Stimulated activated CD8-positive, alpha-beta memory T cell treated with anti-CD3 and anti-CD28 coated beads, Interleukin-2, amount 100 ng/mL, for 1 hour (primary cell): ENCODE data around the gene YWHAG.
A peak's percentile ranks its signal among the peaks of the same experiment; 100 is the strongest.
"Not testable (repeated sequence)": the region's sequence is repeated elsewhere in the genome, so short reads cannot be mapped to it uniquely, and the experiment has no call there.

Experiments used
- DNase-seq, 2 donors: peaks; one replicate each; pipeline ENCODE4 v3.0.0-alpha.2; 2020; ENCODE audit warnings: low read depth in 2 of 2

Gene YWHAG

DNA sequence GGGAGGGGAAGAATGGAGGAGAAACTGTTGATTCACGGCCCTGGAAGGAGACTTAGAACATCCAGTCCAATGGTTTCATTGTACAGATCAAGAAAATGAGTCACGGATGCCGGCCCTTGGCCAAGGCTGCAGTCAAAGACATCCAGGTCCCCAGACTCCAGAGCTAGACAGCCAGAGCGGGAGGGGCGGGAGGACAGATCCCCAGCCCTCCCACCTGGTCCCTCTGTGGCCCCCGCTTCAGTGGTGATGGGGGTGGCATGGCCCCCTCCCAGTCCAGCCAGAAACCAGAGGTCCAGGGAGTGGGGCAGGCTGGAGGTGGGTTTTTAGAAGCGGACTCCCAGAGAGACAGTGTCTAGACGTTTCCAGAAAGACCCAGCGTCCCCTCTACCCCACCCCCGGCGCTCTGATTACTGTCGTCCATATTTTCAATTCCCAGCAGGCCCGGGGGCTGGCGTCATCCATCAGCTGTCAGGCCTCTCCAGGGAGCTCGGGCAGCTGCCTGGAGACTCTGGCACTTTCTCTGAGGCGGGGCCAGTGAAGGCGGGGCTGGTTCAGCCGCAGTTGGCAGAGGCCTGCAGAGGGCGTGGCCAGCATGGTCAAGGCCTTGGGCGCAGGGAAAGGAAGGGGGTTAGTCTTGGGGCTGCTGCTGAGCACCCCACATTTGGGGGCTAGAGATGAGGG lies 64.3 kb downstream of the YWHAG start:
- no peak for DNase-seq

DNA sequence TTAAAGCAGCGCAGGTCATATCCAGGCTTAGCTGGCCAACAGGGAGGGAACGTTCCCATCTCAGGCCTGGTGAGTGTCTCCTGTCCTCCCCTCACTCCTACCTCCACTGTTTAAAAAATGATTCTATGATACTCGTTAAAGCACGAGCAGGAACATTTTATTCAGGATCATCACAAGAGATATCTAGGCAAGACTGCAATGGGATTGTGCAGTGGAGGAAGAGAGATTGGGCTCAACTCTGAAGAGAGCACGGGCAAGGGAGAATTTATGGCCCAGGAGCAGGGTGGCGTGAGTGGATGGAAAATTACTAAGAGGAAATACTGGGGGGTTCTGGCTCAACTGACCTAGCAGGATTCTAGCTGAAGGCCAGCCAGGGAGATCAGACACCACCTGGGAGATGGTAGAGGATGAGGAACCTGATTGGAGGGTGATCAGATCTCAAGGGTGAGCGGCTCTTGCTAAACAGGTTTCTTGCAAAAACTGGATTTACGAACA lies 65.3 kb downstream of the YWHAG start:
- DNase-seq, result no peak

DNA sequence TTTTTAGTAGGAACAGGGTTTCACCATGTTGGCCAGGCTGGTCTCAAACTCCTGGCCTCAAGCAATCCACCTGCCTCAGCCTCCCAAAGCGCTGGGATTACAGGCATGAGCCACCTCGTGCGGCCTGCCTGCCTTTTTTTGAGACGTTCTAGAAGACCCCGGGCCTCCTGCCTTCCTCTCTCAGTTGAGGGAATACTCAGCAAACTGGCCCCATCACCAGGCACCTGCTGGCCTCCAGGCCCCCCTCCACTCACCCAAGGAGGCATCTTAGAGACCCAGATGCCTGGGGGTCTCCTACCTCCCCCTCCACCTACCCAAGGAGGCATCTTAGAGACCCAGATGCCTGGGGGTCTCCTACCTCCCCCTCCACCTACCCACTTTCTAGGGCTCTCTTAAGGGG lies 65.9 kb downstream of the YWHAG start:
- DNase-seq, result not testable (repeated sequence)

DNA sequence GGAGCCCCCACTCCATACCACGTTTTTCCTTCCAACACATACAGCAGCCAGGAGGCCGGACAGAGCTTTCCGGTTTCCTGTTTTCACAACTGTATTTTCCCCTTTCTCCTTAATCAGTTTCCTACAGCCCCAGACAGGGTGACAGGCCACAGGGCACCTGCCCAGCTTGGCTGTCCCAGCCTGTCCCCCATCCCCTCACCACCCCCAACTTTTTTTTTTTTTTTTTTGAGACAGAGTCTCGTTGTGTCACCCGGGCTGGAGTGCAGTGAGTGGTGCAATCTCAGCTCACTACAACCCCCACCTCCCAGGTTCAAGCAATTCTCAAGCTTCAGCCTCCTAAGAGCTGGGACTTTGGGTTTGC lies 66.6 kb downstream of the YWHAG start:
- DNase-seq, result no peak

DNA sequence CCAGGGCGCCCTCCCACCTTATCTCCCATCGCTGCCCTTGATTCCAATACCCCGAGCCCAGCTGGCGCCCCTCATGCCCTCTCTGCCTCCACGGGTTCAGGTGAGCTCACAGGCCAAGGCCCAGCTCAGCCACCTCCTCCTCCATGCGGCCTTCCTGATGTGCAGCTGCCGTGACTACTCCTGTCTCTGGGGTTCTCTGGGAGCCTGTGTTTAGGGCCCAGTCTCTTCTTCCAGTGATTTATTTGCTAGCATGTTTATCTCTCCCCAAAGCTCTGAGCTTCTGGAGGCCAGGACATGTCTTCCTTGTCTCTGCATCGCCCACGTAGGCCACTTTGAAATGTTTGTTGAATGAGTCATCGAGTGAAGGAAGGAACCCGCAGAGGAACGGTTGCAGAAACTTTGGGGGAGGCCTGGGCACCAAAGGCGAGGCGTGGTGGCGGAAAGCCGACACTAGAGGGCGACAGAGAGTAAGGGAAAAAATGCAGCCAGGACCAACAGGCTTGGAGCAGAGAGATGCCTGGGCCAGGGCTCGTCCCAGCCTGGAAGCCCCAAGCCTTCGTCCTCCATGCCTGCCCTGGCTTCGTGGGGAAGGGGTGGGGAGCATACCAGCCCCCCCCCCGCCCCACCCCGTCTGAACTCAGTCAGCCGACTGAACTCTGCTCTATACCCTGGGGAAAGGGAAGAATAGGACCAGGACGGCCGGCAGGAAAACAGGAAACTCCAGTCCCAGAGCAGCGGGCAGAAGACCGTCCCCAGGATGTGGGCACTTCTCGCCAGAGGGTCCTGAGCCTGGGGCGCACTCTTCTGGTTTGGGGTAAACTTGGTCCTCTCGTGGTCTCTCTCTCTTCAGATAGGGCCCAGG lies 67.2 kb downstream of the YWHAG start:
- DNase-seq, result peak; percentile 67 to 73

DNA sequence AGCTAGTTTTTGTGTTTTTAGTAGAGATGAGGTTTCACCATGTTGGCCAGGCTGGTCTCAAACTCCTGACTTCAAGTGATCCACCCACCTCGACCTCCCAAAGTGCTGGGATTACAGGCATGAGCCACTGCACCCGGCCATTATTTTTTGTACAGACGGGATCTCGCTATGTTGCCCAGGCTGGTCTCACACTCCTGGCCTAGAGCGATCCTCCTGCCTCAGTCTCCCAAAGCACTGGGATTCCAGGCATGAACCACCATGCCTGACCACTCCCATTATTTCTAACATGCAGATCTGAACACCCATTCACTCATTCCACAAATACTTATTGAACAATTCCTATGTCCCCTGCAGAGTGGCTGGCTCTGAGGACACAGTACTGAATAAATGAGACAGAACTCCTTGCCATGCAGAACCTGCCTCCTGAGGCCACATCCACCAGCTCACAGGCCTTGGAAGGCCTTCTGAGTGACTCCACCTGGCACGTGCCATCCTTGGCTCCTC lies 67.9 kb downstream of the YWHAG start:
- DNase-seq, result not testable (repeated sequence)

DNA sequence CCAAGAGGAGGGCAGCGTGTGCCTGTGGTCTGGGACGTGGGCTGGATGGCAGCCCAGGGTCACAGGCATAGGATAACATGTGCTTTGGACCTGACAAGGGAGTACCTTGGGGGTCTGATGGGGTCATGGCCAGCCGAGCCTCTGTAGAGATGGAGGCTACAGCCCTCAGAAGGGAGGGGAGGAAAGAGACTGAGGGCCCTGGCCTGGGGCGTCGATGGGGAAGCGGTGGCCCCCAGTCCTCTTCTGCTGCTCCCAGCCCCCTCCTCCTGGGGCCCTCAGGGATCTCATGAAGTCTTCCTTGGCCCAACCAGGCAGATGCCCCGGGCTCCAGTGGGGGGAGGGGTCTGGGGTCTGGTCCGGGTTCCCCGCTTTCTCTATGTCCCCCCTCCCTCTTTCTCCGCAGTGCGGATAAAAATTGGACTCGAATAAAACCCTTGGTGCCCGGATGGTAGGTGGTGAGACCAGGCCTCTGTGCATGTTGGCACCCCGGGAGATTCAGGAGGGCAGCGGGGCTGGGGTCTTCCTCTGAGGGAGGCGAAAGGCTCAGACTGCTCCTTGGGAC lies 71.9 kb downstream of the YWHAG start:
- DNase-seq, result no peak

DNA sequence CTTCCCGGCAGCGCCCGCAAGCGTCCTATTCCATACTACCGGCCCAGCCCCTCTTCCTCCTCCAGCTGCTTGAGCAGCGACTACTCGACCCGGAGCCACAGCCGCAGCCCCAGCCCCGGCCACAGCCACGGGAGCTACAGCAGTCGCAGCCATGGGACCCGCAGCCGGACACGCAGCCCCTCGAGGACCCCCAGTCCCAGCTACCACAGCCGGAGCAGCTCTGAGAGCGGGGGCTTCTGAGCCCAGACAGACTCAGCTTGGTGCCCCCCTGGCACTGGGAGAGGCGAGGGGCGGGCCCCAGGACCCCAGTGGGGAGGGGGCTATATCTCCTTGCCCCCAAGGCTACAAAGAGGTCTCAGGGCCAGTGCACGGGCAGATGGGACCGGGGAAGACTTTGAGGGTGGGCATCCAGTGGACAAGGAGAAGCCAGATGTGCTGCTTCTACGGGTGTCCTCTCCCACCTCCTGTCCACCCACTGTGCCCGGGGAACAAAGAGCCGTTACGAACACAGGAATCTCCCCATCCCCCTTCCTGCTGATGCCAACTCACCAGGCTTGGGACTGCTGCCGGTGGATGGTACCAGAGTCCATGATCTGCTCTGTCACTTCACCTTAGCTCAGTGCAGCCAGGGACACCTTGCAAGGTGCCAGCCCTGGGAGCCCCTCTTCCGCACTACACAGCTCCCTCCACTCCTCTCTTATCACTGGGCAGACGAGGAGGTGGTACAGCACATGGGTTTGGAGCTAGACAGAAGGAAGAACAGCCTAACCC lies 73.0 kb downstream of the YWHAG start:
- no peak for DNase-seq

DNA sequence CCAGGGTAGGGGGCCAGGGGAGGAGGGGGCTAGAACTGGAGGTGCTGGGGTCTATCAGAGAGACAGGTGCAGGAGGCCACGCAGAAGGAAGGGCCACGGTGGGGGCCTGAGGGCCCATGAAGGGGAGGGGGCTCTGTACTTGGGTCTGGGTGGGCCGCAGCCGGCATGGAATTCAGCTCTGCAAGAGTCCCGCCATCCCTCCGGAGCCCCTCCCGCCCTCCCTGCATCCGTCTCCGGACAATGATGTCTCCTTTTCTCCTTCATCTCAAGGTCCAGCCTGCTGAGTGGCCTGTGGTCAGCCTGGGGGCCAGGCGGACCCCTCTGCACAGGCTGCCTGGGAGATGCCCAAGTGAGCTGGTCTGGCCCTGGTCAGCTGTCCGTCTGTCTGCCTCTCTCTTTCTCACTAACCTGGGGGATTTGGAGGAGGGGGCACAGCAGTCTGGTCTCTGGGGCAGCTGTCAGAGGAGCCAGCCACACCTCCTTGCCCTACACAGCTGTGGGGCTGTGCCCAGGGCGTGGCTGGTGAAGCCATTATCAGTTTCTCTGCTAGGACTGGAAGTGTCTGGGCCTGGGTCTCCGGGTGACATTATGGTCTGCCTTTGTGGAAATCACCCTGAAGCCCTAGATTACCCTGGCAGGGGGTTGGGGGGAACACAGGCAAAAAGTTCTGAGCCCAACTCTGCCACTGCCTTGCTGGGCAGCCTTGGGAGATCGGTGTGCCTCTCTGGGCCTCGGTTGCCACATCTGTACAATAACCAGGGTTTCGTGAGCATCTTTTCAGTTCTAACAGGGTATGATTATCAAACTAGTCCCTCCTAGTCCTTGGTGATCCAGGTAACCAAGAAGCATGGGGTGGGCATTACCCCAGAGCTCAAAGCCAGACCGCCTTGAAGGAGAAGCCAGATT lies 75.3 kb downstream of the YWHAG start:
- no peak for DNase-seq

DNA sequence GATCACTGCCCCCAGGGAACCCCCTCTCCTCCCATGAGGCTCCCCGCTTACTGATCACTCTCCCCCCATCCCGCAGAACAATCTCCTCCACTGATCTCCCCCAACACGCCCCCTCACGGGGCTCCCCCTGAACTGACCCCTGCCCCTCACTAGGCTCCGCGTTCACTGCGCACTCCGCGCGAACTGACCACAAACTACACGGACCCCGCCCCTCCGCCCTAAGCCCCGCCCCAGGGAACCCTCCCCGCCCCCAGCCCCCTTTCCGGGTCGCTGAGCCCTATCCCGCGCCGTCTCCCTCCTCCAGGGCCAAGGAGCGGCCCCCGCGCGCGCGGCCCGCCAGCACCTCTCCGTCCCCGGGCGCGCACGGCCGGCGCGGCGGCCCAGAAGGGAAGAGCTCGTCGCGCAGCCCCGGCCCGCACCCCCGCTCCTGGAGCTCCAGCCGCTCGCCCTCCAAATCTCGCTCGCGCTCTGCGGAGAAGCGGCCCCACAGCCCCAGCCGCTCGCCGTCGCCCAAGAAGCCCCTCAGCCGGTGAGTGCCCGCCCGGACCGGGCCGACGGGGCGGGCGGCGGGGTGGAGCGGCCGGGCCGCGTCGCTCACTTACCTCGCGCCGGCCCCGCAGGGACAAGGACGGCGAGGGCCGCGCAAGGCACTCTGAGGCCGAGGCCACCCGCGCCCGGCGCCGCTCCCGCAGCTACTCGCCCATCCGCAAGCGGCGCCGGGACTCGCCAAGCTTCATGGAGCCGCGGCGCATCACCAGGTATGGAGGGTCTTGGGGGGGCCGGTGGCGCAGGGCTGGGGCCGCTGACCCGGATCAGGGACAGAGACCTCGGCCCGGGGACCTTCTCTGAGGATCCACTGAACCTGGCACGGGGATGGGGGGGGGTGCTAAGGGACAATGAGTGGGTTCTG lies 76.2 kb downstream of the YWHAG start:
- DNase-seq, result no peak

DNA sequence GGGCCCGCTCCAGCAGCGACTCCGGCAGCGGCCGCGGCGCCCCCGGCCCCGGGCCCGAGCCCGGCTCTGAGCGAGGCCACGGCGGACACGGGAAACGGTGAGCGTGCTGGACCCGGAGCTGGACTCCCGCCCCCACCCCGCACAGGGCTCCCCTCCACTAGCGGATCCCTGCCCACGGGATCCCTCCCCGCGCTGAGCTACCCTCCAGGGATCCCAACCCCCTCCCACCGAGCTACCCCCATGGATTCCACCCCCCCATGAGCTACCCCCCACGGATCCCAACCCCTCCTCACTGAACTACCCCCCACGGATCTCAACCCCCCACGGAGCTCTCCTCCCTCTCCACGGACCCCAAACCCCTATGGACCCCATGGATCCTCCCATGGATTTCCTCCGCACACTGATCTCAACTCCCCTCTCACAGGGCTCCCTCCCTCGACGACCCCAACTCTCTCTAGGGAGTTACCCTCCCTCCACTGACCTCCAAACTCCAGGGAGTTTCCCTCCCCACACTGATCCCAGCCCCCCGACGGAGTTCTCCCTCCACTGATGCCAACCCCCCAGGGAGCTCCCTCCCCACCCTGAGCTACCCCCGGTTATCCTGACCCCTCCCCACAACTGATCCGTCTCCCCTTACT lies 77.0 kb downstream of the YWHAG start:
- no peak for DNase-seq

DNA sequence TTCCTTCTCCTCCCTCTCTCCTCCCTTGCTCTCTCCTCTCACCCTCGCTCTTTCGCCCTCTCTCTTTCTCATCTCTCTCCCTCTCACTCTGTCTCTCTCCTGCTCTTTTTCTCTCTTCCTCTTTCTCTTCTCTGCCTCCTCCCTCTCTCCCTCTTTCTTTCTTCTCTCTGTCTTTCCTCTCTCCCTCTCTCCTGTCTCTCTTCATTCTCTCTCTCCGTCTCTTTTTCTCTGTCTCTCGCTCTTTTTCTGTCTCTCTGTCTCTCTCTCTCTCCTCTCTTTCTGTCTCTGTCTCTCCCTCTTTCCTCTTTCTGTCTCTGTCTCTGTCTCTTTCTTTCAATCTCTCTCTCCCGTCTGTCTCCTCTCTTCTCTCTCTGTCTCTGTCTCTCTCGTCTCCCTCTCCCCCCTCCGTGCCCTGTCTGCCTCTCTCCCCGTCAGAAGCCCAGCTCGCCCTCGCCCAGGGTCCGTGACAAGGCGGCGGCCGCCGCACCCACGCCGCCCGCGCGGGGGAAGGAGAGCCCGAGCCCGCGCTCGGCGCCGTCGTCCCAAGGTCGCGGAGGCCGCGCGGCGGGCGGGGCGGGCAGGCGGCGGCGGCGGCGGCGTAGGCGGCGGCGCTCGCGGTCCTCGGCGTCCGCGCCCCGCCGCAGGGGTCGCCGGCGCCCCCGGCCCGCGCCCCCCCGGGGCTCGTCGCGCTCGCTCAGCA lies 77.6 kb downstream of the YWHAG start:
- no peak for DNase-seq

DNA sequence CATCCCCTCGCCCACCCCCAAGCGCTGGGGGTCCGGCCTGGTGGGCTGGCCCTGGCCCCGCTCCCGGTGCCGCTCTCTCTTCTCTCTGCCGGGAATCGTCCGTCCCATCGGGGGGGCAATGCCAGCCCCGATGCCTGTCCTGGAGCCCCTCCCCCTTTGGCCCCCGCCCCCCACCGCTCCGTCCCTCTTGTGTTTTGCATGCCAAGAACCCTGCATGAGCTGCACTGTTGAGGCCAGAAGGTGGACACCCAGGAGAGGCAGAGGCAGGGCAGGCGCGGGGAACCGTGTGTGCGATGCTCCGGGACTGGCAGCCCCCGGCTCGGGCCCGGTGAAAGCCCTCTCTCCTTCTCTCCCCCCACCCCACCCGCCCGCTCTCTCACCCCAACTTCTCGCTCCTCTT lies 78.4 kb downstream of the YWHAG start:
- DNase-seq, result no peak

DNA sequence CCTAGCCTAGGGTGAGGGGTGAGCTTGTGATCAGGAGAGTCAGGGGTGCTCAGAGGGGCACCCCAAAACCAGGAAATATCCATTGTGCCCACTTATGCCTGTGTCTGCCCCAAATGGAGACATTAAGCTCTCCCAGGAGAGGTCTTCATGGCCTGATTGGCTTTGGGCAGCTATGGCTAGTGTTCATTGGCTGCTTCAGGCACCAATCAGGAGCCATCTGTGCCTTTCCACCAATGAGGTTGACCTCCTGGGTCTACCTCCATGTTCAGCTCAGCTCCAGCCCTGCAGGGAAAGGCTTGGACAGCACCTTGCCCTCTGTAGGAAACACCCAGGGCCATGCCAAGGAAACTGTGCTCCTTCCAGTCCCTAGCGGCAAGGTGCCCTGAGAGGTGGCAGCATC lies 80.3 kb downstream of the YWHAG start:
- DNase-seq, result no peak
